A673 (cell line): ENCODE results near the gene CLPX.
"Not testable (repeated sequence)": the region's sequence is repeated elsewhere in the genome, so short reads cannot be mapped to it uniquely, and the experiment has no call there.

Experiments used
- EZH2 ChIP-seq: fragments of 200-600 bp; sonication (generic); IDR thresholded peaks from 2 replicates; pipeline ENCODE4 v1.6.1; 2017; ENCODE audit warnings: borderline replicate concordance, low read depth, mild to moderate bottlenecking, mixed read lengths, antibody characterized with exemption, low read length; ENCODE audit not compliant: poor library complexity, severe bottlenecking
- TF ChIP-seq, protein P1 (sequence below): fragments of 300-800, 200-600 bp; sonication (generic); conservative IDR thresholded peaks from 2 replicates; pipeline ENCODE4 v1.5.1; 2017; ENCODE audit warnings: low read depth, mild to moderate bottlenecking, antibody characterized with exemption, low read length, moderate library complexity, mixed read lengths

- TF ChIP-seq, protein P1, sequence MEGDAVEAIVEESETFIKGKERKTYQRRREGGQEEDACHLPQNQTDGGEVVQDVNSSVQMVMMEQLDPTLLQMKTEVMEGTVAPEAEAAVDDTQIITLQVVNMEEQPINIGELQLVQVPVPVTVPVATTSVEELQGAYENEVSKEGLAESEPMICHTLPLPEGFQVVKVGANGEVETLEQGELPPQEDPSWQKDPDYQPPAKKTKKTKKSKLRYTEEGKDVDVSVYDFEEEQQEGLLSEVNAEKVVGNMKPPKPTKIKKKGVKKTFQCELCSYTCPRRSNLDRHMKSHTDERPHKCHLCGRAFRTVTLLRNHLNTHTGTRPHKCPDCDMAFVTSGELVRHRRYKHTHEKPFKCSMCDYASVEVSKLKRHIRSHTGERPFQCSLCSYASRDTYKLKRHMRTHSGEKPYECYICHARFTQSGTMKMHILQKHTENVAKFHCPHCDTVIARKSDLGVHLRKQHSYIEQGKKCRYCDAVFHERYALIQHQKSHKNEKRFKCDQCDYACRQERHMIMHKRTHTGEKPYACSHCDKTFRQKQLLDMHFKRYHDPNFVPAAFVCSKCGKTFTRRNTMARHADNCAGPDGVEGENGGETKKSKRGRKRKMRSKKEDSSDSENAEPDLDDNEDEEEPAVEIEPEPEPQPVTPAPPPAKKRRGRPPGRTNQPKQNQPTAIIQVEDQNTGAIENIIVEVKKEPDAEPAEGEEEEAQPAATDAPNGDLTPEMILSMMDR: not testable (repeated sequence)
- TF ChIP-seq EZH2: not testable (repeated sequence)
Measured at GRCh38 chr15:65226901-65227300, 41.8 kb upstream of the CLPX start.
